Activated CD4-positive, alpha-beta T cell treated with anti-CD3 and anti-CD28 coated beads, Interleukin-2, amount 50 U/mL, for 24 hours (primary cell): ENCODE data around the gene TK1.

Source experiments
- DNase-seq, 2 donors: peaks; one replicate each; pipeline ENCODE4 v3.0.0-alpha.2; 2020; ENCODE audit warnings: low read depth in 1 of 2, low spot score in 1 of 2

Gene TK1

DNA sequence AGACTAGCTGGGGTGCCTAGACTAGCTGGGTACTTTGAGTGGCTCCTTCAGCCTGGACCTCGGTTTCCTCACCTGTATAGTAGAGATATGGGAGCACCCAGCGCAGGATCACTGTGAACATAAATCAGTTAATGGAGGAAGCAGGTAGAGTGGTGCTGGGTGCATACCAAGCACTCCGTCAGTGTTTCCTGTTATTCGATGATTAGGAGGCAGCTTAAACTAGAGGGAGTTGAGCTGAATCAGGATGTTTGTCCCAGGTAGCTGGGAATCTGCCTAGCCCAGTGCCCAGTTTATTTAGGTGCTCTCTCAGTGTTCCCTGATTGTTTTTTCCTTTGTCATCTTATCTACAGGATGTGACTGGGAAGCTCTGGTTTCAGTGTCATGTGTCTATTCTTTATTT, 36.2 kb upstream of the TK1 start:
- no peak for DNase-seq

DNA sequence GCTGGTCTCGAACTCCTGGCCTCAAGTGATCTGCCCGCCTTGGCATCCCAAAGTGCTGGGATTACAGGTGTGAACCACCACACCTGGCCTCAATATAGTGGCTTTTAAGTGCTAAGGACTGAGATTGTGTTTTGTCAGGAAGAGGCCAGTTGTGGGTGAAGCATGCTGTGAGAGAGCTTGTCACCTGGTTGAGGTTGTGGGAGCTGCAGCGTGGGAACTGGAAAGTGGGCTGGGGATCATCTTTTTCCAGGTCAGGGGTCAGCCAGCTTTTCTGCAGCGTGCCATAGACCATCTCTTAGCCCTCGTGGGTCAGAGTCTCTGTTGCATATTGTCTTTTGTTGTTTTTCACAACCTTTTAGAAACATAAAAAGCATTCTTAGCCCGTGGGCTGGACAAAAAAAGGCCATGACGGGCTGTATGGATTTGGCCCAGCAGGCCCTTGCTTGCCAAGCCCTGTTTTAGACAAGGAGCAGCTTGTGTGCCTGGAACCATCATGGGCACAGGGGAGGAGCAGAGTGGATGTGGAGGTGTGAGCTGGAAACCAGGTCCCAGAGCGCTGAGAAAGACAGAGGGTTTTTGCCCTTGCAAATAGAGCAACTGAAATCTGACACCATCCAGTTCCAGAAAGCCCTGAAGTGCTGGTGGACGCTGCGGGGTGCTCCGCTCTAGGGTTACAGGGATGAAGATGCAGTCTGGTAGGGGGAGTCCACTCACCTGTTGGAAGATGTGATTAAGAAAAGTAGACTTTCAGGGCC, 32.7 kb upstream of the TK1 start:
- no peak for DNase-seq

DNA sequence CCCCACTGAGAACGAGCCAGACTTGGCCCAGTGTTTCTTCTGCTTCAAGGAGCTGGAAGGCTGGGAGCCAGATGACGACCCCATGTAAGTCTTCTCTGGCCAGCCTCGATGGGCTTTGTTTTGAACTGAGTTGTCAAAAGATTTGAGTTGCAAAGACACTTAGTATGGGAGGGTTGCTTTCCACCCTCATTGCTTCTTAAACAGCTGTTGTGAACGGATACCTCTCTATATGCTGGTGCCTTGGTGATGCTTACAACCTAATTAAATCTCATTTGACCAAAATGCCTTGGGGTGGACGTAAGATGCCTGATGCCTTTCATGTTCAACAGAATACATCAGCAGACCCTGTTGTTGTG, 27.8 kb upstream of the TK1 start:
- no peak for DNase-seq

DNA sequence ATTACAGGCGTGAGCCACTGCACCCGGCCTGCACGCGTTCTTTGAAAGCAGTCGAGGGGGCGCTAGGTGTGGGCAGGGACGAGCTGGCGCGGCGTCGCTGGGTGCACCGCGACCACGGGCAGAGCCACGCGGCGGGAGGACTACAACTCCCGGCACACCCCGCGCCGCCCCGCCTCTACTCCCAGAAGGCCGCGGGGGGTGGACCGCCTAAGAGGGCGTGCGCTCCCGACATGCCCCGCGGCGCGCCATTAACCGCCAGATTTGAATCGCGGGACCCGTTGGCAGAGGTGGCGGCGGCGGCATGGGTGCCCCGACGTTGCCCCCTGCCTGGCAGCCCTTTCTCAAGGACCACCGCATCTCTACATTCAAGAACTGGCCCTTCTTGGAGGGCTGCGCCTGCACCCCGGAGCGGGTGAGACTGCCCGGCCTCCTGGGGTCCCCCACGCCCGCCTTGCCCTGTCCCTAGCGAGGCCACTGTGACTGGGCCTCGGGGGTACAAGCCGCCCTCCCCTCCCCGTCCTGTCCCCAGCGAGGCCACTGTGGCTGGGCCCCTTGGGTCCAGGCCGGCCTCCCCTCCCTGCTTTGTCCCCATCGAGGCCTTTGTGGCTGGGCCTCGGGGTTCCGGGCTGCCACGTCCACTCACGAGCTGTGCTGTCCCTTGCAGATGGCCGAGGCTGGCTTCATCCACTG, 27.3 kb upstream of the TK1 start, which contains the start of gene BIRC5:
Gene BIRC5, plus strand, starts transcription at position 238 of the 690 bp plus-strand sequence. Its CDS starts 64 bp downstream, at position 302.
- DNase-seq: peak; percentile 86 to 87

DNA sequence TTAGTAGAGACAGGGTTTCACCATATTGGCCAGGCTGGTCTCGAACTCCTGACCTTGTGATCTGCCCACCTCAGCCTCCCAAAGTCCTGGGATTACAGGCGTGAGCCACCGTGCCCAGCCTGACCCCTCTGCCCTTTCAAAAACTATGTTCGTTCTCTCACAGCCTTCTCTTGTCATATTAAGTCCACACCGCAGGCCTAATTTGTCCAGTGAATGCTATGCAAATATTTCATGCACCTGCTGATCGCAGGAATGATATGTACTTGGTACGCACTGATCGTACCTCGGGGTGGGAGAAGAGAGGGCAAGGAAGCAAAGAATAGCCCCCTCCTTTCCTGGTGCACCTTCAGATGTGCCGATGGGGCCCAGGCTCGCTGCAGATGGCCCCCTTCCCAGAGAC, 24.2 kb upstream of the TK1 start:
- DNase-seq: no peak

DNA sequence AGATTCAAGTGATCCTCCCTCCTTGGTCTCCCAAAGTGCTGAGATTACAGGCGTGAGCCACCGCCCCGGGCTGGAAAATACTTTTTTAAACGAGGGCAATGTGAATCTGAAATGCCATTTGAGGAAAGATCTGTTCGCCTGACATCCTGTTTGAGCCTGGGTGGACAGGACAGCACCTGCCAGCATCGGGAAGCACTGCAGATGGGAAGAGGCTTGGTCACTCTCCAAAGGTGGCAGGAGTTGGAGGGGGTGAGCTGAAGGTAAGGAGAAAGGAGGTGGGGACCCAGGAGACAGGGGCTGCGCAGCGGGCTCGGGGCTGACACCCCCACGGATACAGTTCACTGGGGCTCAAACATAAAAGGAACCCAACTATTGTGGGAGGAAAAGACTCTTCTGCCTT, 23.3 kb upstream of the TK1 start:
- DNase-seq: no peak

DNA sequence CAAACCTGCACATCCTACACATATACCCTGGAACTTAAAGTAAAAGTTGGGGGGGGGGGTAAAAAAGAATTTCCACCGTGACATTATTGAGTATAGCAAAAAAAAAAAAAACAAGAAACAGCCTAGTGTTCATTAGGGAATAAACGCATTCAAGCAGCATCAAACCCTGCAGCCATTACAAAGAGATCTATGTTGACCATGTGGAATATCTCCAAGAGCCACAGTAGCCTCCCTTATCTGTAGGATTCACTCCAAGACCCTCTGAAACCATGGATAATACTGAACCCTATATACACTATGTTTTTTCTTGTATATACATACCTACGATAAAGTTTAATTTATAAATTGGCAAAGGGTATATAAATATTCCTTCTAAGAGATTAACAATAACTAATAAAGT, 21.6 kb upstream of the TK1 start:
- DNase-seq: no peak

DNA sequence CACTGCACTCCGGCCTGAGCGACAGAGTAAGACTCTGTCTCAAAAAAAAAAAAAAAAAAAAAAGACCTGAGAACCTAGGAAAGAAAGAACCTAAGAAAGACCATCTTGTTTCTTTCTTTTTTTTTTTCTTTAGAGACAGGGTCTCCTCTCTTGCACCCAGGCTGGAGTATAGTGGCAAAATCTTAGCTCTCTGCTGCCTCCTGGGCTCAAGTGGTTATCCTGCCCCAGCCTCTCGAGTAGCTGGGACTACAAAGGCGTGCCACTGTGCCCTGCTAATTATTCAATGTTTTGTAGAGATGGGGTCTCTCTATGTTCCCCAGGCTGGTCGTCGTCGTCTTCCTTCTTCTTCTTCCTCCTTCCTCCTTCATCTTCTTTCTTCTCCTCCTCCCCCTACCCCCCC, 19.4 kb upstream of the TK1 start:
- no peak for DNase-seq

DNA sequence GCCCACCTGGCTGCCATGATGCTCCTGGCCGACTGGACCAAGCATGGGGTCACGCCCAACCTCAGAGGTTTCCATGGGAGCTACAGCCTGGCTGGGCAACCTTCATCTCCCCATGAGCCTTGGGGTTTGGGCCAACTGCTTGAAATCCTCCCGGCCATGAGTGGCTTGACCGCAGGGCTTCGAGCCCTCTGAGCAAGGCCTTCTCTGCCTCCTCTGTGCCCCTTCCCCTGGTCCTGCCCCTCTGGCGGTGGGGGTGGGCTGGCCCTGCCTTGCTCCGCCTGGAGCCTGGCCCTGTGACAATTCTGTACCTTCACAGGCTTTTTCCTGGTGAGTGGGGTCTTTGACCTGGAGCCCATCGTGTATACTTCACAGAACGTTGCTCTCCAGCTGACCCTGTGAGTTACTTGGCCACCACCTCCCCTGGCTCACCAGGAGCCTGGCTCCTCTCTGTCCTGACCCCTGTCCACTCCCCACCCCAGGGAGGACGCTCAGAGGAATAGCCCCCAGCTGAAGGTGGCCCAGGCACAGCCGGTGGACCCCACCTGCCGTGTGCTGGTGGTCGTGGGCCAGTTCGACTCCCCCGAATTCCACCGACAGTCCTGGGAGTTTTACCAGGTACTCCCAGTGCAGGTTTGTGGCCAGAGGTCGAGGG, 18.4 kb upstream of the TK1 start:
- no peak for DNase-seq

DNA sequence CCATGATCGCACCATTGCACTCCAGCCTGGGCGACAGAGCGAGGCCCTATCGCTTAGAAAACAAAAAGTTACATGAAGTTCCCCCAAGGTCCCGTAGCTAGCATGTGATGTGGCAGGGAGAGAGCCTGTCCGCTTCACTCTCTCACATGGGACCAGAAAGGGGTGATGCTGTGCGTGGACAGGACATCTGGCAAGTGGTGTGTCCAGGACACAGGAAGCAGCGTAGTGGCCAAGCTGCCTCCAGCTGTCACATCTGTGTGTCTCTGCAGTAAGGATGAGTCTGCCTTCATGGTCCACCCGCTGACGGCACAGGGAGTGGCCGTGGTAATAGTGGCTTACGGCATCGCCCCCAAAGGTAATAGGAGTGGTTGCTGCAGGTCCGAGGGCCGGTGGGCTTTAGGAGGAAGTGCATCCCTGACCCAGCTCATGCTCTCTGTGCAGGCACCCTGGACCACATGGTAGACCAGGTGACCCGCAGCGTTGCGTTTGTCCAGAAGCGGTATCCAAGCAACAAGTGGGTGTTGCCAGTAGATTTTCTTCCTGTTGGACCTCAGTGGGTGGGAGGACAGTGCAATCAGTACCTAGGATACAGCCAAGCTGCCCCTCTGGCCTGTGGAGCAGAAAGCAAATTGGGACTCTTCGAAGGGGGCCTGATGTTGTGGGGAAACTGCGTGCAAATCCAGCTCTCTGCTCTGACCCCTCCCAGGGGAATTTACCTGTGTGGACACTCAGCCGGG, 17.7 kb upstream of the TK1 start:
- no peak for DNase-seq

DNA sequence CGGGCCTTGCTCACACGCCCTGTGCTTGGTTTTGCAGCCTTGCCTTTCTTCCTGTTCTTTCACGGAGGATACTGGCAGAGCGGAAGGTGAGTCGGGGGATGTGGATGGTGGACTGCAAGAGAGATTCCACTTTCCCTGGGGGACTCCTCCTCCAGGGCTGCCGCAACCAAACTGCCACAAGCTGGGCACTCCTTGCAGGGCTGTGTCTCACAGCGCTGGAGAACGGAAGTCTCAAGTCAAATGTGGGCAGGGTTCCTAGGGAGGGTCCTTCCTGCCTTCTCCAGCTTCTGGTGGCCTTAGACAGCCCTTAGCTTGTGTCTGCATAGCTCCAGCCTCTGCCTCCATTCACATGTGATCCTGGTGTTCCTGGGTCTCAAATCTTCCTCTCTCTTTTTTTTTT, 15.8 kb upstream of the TK1 start:
- DNase-seq: no peak

DNA sequence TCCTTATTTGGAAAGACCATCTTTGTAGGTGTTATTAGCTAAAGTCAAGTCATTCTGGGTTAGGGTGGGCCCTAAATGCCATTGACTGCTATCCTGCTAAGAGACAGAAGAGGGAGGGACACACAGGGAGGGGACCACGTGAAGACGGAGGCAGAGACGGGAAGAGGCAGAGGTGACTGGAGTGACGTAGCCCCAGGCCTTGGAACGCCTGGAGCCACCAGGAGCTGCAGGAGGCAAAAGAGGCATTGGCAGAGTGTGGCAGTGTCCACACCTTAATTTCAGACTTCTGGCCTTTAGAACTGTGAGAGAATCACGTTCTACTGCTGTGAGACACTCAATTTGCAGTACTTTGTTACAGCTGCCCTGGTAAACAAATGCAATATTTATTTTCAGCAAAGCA, 13.6 kb upstream of the TK1 start:
- DNase-seq: no peak

DNA sequence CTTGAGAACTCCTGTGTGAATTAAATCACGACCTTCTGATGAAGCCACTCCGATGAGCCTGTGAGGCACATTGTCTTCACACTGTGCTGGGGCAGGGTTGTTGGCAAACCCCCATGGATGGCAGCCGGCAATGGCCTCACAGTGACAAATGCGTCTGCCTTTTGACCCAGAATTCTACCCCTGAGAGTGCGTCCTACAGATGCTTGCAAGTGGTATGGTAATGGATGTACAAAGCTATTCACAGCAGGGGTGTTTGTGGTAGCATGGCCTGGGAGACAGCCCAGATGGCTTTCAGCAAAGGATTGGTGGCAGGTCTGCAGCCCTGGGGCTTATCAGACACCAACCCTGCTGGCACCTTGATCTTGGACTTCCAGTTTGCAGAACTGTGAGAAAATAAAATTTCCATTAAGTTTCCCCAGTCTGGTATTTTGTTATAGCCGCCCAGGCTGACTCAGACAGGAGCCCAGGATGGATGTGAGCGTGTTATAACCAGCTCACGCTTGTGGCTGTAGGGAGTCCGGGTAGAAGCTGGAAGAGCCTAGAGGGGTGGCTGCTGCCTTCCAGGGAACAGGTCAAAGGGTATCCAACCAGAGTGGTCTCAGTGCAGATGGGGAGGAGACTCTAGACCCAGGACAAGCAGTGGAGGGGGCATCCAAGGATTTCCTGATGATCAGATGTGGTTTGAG, 10.4 kb upstream of the TK1 start:
- DNase-seq: no peak

DNA sequence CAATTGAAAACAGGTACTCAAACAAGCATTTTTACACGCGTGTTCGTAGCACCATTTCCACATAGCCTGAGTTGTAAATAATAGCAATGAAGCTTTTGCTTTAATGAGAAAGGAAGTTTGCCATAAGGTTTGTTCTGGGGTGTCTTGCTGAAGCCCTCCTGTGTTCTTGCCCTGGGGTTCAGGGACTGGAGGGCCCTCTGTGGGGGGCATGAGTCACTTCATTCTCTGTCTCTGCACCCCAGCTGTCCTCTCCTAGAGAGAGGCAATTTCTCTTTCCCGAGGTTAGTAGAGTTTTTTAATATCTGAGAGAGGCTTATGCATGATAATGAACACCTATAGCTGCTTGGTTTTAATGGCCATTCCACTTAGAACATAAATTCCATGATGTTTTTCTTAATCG, 9.9 kb upstream of the TK1 start:
- no peak for DNase-seq

DNA sequence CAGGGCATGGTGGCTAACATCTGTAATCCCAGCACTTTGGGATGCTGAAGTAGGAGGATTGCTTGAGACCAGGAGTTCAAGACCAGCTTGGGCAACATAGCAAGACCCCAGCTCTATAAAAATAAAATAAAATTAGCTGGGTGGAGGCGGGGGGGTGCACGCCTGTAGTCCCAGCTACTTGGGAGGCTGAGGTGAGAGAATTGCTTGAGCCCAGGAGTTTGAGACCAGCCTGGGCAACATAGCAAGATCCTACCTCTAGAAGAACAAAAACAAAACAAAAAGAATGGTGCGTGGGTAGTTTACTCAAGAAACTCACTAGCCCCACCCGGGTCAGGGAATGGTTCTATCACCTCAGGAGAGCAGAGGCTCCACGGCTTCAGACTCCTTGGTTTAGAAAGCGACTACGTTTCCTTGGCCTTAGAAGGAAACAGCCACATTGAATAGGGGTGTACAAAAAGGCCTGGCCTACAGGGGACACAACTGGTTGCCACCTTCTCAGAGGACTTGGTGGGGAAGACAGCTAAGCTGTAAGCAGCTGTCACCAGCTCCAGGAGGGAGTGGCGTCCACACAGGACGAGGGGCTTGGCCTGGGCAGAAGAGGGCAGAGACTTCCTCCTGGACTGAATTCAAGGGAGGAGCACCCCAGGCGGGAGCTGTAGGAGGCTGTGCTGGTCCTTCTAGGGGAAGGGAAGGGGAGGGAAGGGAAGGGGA, 716 bp downstream of the TK1 start:
- no peak for DNase-seq

DNA sequence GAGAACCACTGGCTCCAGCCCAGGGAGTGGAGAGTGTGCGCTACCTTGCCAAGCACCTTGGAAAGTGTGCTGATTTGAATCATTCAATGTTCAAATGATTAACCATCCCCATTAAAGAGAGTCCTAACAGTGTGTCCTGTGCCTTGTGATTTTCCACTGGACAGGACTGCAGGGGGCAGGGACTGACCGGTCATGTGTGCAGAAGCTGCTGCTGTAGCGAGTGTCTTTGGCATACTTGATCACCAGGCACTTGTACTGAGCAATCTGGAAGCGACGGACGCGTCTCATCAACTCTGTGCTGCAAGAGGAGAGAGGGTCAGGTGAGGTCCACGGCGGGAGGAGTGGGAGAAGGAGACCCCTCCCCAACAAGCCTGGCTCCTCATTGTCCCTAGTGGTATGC, 2.0 kb downstream of the TK1 start:
- DNase-seq: no peak

DNA sequence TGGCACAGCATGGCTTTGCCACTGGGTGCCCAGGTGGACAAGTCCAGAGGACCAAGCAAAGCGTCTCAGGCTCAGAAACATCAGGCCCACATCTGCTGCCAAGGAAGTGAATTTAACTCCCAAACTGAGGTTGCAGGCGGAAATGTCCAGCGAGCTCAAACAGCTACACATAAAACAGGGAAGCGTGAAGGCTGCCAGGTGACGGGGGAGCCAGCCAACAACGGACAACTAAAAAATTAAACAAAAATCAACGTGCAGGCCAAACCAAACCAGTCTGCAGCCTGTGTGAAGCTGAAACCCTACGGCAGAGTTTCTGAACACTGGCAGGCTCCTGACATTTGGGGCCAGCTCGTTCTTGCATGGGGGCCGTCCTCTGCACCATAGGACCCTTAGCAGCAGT, 2.5 kb downstream of the TK1 start:
- DNase-seq: no peak

DNA sequence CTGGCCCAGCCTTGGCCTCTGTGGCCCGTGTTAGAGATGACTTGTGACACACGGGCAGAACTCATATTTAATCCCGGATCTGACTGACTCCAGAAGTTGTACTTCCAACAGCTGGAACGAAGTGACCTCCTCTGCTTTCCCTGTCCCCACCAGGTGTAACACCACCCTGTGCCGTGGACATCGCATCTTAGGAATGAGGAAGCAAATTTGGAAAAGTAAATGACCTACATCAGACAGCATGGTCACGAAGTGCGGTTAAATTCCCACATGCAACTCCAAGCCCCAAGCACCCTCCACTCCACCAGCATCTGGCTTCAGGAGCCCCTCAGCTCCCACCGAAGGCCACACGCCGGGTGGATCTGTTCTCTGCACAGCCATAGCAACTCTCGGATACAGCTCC, 2.9 kb downstream of the TK1 start:
- no peak for DNase-seq

DNA sequence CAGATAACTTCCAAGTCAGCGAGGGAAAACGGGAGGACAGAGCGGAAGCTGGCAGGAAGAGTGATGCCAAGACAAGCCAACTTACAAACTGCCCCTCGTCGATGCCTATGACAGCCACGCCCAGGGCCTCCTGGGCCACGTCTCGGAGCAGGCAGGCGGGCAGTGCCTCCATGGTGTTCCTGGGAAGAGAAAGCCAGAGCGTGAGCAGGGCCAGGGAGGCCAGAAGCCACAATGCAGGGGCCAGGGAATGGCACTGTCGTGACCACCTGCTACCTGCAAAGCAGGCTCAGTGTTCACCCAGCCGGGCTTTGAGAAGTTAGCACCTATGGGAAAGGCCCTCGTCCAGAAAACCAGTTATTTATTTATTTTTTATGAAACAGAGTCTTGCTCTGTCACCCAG, 4.3 kb downstream of the TK1 start:
- DNase-seq: no peak

DNA sequence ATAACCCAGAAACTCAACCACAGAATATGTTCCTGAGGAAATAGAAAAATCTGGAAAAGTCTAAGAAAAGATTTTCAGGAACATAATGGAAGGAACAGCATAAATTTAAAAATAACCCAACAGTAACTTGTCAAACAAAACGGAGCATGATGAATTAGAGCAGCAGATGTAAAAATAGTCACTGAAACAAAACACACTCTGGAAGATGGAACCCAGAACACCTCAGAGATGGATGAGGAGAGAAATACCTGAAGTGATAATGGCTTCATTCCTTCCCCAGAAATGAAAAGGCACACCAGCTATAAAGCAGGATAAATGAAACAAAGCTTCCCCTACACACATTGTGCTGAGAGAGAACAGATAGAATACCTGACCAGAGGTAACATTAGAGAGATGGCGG, 6.3 kb downstream of the TK1 start:
- no peak for DNase-seq

DNA sequence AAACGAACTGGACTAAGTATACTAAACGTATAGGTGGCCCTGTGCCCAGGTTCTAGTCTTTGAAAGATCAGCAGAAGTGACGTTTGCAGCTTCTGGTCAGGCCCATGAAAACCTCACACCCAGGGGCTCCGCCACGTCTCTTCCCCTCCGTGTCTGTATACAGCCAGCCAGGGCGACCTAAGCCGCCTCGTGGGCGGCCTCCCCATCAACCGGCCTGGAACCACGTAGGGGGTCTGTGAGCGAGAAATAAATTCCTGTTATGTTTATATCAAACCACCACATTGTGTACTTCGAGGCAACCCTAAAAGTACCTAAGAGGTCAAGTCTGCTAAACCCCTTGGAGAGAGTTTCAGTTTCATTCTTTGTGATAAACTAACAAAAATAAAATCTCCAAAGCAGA, 6.8 kb downstream of the TK1 start:
- DNase-seq: no peak
